Measurements from ENCODE around the gene LRPAP1. TPM values are rescaled to one million over a fixed set of nuclear protein-coding genes. Genes with fewer than 3 reads are reported as not detected.
"Not testable (repeated sequence)": the region's sequence is repeated elsewhere in the genome, so short reads cannot be mapped to it uniquely, and the experiment has no call there.

The LRPAP1 gene
- total RNA-seq, 1 experiment from 2014 or later = 90.8 TPM

DNA sequence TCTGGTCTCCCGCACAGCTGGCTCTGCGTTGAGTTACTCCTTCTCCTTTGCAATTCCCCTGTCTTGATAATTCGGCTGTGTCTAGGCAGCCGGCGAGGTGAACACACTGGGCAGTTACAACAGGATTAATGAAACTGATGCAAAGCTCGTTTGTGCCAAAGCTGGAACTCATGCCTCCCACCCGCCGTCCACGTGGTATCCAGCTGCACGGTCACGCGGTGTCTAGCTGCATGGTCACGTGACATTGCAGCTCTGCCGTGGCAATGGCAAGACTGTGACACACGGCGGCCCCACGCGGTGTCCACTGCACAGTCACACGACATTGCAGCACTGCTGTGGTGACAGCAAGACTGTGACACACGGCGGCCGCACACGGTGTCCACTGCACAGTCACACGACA is 31.2 kb upstream of the LRPAP1 start (continued):
- TF ChIP-seq, protein P1, sequence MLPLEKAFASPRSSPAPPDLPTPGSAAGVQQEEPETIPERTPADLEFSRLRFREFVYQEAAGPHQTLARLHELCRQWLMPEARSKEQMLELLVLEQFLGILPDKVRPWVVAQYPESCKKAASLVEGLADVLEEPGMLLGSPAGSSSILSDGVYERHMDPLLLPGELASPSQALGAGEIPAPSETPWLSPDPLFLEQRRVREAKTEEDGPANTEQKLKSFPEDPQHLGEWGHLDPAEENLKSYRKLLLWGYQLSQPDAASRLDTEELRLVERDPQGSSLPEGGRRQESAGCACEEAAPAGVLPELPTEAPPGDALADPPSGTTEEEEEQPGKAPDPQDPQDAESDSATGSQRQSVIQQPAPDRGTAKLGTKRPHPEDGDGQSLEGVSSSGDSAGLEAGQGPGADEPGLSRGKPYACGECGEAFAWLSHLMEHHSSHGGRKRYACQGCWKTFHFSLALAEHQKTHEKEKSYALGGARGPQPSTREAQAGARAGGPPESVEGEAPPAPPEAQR (CRISPR knock-in tag; IDR thresholded peaks at IDR 0.05) = no peak
- no peak for TF ChIP-seq JUN (CRISPR knock-in tag; IDR thresholded peaks at IDR 0.05)
- TF ChIP-seq, protein P2, sequence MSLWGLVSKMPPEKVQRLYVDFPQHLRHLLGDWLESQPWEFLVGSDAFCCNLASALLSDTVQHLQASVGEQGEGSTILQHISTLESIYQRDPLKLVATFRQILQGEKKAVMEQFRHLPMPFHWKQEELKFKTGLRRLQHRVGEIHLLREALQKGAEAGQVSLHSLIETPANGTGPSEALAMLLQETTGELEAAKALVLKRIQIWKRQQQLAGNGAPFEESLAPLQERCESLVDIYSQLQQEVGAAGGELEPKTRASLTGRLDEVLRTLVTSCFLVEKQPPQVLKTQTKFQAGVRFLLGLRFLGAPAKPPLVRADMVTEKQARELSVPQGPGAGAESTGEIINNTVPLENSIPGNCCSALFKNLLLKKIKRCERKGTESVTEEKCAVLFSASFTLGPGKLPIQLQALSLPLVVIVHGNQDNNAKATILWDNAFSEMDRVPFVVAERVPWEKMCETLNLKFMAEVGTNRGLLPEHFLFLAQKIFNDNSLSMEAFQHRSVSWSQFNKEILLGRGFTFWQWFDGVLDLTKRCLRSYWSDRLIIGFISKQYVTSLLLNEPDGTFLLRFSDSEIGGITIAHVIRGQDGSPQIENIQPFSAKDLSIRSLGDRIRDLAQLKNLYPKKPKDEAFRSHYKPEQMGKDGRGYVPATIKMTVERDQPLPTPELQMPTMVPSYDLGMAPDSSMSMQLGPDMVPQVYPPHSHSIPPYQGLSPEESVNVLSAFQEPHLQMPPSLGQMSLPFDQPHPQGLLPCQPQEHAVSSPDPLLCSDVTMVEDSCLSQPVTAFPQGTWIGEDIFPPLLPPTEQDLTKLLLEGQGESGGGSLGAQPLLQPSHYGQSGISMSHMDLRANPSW (CRISPR knock-in tag; conservative IDR thresholded peaks at IDR 0.05; ENCODE audit: low read depth) = no peak
- no peak for TF ChIP-seq GABPB1 (CRISPR knock-in tag; IDR thresholded peaks at IDR 0.05)
- TF ChIP-seq, protein P3, sequence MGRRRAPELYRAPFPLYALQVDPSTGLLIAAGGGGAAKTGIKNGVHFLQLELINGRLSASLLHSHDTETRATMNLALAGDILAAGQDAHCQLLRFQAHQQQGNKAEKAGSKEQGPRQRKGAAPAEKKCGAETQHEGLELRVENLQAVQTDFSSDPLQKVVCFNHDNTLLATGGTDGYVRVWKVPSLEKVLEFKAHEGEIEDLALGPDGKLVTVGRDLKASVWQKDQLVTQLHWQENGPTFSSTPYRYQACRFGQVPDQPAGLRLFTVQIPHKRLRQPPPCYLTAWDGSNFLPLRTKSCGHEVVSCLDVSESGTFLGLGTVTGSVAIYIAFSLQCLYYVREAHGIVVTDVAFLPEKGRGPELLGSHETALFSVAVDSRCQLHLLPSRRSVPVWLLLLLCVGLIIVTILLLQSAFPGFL (CRISPR knock-in tag; IDR thresholded peaks at IDR 0.05; ENCODE audit: borderline replicate concordance) = no peak

DNA sequence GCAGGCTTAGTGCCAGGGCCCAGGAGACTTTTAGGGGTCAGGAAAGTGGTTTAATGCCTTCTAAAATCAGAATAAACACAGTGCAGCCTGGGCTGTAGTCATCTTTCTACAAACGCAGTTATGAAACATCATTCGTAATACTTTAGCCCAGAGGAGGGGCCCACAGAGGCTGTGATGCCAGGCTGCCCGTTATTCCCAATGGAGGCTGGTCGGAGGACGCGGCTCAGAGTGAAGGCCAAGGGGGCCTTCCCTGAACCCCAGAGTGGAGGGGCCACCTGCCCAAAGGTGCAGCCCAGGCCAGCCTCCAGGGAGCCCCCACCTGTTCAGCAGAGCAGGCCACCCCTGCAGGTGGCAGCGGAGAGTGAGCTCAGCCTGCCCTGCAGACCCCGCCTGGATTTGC is 29.9 kb upstream of the LRPAP1 start:
- CTCF ChIA-PET; DNase-seq (ENCODE audit: low spot score); POLR2A ChIA-PET; H3K27me3 Mint-ChIP-seq (ENCODE audit: low read depth); H3K27ac Mint-ChIP-seq; H3K4me1 Mint-ChIP-seq; H3K36me3 Mint-ChIP-seq; H3K9me3 Mint-ChIP-seq; H3K4me3 Mint-ChIP-seq; ATAC-seq: not testable (repeated sequence)

DNA sequence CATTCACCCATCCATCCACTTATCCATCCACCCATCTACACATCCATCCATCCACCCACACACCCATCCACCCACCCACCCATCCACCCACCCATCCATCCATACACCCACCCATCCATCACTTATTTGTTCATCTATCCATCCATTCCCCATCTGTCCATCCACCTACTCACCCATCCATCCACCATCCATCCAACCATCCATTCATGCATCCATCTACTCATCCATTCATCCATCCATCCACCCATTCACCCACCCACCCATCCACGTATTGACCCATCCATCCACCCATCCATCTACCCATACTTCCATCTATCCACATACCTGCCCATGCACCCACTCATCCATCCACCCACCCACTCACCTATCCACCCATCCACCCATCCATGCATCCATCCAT is 28.2 kb upstream of the LRPAP1 start:
- H3K36me3 Mint-ChIP-seq; H3K4me3 Mint-ChIP-seq; H3K27ac Mint-ChIP-seq; H3K9me3 Mint-ChIP-seq; CTCF ChIA-PET; POLR2A ChIA-PET; H3K27me3 Mint-ChIP-seq (ENCODE audit: low read depth); H3K4me1 Mint-ChIP-seq; ATAC-seq; DNase-seq (ENCODE audit: low spot score): not testable (repeated sequence)

DNA sequence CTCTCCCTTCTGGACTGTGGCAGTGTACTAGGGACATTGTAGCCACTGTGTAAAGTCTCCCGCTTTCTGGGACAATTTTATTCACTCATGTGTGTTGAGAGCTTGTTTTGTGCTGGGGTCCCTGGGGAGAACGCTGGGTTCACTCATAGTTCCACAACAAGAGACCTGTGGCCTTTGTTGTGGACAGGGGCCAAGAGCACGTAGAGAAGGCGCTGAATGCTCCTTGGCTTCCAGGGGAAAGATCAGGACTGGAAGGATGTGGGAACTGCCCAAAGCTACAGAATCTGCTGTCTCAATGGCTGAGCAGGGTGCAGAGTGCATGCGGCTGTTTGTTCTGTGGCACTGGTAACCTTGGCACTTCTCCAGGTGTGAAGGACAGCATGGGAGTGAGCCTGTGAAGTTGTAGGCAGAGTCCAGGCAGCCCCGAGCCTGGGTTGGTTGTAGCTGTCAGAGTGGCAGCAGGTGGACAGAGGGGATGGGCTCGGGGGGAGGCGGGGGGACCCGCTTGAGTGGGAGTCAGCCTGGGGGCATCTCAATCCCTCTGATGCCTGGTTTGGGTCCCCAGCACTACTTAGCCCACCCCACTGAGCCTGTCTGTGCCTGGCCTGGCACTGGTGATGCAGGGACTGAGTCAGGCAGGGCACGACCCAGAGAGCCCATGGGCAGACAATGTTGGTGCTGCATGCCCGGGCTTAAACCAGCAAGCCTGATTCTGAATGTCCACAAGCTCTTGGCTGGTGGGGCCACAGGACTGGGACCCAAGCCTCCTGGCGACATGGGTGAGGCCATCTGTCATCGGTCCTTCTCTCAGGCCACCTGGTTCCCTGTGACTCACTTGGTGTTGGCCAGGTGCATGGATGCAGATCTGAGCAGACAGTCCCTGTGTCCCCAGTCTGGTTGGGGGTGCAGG is 27.4 kb upstream of the LRPAP1 start:
- POLR2A ChIA-PET; DNase-seq (ENCODE audit: low spot score); H3K36me3 Mint-ChIP-seq; ATAC-seq; H3K9me3 Mint-ChIP-seq; H3K4me3 Mint-ChIP-seq; H3K27ac Mint-ChIP-seq; H3K27me3 Mint-ChIP-seq (ENCODE audit: low read depth); H3K4me1 Mint-ChIP-seq: not testable (repeated sequence)
- CTCF ChIA-PET = interaction anchor here (0.6 kb wide), 1 partner anchor 80 kb away, joined by 3 read pairs; no protein-coding TSS in a partner anchor

DNA sequence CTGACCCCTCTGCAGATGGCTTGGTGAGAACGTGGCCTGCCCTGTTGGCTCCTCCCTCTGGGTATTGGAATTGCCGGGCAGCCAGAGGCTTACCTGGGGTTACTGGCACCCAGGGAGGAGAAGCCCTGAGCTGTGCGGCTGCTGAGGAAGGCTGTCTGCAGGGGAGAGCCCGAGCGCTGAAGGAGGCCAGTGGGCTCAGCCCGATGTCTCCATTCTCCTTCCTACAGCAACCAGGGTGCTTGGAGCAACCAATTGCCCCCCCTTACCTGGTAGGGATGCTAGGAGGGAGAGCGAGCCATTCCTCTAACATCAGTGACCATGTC is 26.3 kb upstream of the LRPAP1 start:
- ATAC-seq; H3K9me3 Mint-ChIP-seq; H3K4me1 Mint-ChIP-seq; POLR2A ChIA-PET; CTCF ChIA-PET; DNase-seq (ENCODE audit: low spot score); H3K27me3 Mint-ChIP-seq (ENCODE audit: low read depth); H3K36me3 Mint-ChIP-seq; H3K4me3 Mint-ChIP-seq; H3K27ac Mint-ChIP-seq: not testable (repeated sequence)

DNA sequence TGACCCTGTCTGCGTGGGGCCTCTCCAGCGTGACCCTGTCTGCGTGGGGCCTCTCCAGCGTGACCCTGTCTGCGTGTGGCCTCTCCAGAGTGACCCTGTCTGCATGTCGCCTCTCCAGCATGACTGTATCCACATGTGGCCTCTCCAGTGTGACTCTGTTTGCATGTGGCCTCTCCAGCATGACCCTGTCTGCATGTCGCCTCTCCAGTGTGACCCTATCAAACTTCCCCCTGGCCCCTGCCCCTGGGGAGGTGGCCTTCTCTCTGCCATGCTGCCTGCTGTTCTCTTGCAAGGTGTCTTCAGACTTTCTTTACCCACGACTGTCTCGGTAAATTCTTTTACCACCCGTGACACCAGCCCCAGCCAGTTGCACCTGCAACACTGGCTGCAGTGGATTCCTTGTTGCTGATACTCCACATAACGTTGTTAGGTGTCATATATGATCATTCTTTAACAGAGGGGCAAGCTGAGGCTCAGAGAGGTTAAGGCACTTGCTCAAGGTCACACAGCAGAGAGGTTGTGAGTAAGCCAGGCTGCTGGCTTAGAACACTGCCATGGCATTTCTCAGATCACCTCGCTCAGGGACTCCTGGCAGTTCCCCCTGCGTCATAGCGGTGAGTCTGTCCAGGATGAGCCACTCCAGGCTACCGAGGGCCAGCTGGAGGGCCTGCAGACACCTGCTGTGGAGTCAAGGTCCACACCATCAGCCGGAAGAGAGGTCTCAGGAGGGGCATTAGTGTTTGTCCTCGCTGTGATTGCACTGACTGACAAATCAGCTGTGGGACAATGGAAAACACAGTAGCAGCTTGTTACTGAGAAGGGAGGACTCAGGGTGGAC is 25.7 kb upstream of the LRPAP1 start:
- H3K27ac Mint-ChIP-seq; DNase-seq (ENCODE audit: low spot score); CTCF ChIA-PET; H3K27me3 Mint-ChIP-seq (ENCODE audit: low read depth); H3K9me3 Mint-ChIP-seq; H3K4me3 Mint-ChIP-seq; POLR2A ChIA-PET; H3K4me1 Mint-ChIP-seq; ATAC-seq; H3K36me3 Mint-ChIP-seq: not testable (repeated sequence)

DNA sequence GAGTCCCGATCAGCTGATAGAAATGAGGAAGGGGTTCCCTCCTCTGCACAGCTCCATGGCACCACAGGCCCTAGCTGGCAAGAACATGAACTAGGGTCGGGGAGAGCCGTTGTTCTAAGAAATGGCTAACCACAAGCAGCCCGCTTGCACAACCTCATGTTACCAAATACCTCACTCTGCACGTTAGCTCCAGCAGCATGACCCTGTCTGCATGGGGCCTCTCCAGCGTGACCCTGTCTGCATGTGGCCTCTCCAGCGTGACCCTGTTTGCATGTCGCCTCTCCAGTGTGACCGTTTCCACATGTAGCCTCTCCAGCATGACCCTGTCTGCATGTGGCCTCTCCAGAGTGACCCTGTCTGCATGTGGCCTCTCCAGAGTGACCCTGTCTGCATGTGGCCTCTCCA is 24.9 kb upstream of the LRPAP1 start:
- POLR2A ChIA-PET; H3K9me3 Mint-ChIP-seq; H3K4me1 Mint-ChIP-seq; DNase-seq (ENCODE audit: low spot score); H3K36me3 Mint-ChIP-seq; ATAC-seq; H3K27me3 Mint-ChIP-seq (ENCODE audit: low read depth); H3K4me3 Mint-ChIP-seq; CTCF ChIA-PET; H3K27ac Mint-ChIP-seq: not testable (repeated sequence)

DNA sequence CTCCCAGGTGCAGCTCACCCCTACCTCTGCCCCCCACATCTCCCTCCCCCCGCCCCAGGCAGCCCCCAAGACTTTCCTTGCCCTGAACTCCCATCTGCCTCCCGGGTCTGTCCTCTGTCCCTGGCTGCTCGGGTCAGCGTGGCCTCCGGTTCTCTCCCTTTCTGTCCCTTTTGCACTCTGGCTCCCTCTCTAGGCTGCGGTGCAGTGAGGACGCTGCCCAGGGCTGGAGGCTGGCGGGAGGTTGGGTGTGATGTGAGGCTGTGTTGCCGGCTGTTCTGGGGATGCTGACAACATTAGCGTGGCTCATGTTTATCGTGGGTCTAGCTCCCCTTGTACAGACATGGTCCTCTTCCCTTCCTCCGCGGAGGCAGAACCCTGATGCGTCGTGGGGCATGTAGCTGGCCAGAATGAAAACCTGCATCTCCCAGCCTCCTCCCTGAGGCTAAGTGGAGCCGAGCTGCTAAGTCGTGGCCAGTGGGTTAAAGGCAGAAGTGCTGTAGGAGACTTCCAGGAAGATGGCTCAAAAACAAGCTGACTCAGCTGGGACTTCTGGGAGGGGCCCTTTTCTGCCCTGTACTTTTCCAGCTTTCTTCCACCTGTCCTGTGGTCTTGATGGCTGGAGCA is 24.1 kb upstream of the LRPAP1 start:
- H3K36me3 Mint-ChIP-seq; POLR2A ChIA-PET; H3K9me3 Mint-ChIP-seq; H3K4me1 Mint-ChIP-seq; H3K27ac Mint-ChIP-seq; CTCF ChIA-PET; H3K4me3 Mint-ChIP-seq; H3K27me3 Mint-ChIP-seq (ENCODE audit: low read depth): not testable (repeated sequence)
- ATAC-seq = peak; percentile 75
- peak; percentile 62 for DNase-seq (ENCODE audit: low spot score)

DNA sequence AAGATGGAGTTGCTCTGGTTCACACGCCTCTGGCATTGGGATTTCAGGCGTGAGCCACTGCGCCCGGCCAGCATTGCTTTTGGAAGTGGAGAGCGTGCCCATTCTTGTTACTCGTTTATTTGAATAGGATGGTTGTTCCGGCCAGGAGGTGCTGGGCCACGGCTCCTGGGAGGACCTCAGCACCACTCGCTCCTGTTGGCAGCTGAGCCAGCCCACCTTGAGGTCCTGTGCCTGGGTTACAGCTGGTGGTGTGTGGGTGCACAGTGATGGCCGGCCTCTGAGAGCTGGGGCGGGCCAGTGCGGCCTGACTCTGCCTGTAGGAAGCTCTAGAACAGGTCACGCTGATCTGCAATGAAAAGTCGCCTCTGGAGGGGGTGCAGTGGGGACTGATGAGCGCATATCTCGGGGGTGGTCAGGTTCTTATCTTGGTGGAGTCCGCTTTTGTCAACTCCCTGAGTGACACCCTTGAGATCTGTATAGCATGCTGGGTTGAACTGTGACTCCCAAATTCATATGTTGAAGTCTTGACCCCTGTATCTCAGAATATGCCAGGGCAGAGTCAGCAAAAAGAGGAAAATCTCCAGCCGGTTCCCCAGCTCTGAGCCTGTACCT is 23.3 kb upstream of the LRPAP1 start:
- CTCF ChIA-PET; POLR2A ChIA-PET; DNase-seq (ENCODE audit: low spot score); H3K4me3 Mint-ChIP-seq; H3K4me1 Mint-ChIP-seq; H3K9me3 Mint-ChIP-seq; ATAC-seq; H3K36me3 Mint-ChIP-seq; H3K27ac Mint-ChIP-seq; H3K27me3 Mint-ChIP-seq (ENCODE audit: low read depth): not testable (repeated sequence)
